22Rv1 (cell line): ENCODE measurements around the gene HIGD1A.
A peak's percentile ranks its signal among the peaks of the same experiment; 100 is the strongest.

Source experiments
- H3K27ac ChIP-seq: fragments of 450-650 bp; 2 replicates; pipeline ENCODE4 v1.5.1; 2017
- ZFX ChIP-seq: fragments of 450-650 bp; IDR thresholded peaks from 2 replicates; pipeline ENCODE4 v1.6.1; 2017; ENCODE audit warnings: antibody characterized with exemption, borderline replicate concordance
- TF ChIP-seq, protein P1 (sequence below): fragments of 450-650 bp; IDR thresholded peaks from 2 replicates; pipeline ENCODE4 v1.5.1; 2017; ENCODE audit warnings: mild to moderate bottlenecking

The HIGD1A gene

DNA sequence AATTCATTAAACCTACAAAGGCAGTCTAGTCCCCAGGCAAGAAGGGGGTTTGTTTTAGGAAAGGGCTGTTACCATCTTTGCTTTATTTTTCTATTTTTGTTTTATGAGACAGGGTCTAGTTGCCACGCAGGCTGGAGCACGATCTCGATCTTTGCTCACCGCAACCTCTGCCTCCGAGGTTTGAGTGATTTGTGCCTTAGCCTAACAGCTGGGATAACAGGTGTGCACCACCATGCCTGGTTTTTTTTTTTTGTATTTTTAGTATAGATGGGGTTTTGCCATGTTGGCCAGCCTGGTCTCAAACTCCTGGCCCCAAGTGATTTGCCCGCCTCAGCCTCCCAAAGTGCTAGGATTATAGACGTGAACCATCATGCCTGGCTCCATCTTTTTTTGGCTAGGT lies 4.9 kb downstream of the HIGD1A start:
- TF ChIP-seq, protein P1, sequence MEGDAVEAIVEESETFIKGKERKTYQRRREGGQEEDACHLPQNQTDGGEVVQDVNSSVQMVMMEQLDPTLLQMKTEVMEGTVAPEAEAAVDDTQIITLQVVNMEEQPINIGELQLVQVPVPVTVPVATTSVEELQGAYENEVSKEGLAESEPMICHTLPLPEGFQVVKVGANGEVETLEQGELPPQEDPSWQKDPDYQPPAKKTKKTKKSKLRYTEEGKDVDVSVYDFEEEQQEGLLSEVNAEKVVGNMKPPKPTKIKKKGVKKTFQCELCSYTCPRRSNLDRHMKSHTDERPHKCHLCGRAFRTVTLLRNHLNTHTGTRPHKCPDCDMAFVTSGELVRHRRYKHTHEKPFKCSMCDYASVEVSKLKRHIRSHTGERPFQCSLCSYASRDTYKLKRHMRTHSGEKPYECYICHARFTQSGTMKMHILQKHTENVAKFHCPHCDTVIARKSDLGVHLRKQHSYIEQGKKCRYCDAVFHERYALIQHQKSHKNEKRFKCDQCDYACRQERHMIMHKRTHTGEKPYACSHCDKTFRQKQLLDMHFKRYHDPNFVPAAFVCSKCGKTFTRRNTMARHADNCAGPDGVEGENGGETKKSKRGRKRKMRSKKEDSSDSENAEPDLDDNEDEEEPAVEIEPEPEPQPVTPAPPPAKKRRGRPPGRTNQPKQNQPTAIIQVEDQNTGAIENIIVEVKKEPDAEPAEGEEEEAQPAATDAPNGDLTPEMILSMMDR, result no peak
- no peak for TF ChIP-seq ZFX
- H3K27ac ChIP-seq, result no peak overlapping the region

DNA sequence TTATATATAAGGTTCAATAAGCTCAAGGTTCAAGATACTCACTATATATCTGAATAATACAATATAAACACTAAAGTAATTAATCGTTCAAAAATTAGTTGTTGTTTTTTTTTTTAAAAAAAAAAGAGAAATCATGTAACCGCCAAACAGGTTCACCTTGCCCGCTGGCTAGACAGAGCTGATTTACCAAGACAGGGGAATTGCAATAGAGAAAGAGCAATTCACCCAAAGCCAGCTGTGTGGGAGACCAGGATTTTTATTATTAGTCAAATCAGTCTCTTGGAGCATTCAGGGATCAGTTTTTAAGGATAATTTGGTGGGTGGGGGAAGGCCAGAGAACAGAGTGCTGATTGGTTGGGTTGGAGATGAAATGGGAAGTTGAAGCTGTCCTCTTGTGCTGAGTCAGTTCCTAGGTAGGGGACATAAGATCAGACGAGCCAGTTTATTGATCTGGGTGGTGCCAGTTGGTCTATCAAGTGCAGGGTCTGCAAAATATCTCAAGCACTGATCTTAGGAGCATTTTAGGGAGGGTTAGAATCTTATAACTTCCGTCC lies 7.9 kb downstream of the HIGD1A start:
- no peak overlapping the region for H3K27ac ChIP-seq
- no peak for TF ChIP-seq ZFX
- TF ChIP-seq, protein P1, result no peak

DNA sequence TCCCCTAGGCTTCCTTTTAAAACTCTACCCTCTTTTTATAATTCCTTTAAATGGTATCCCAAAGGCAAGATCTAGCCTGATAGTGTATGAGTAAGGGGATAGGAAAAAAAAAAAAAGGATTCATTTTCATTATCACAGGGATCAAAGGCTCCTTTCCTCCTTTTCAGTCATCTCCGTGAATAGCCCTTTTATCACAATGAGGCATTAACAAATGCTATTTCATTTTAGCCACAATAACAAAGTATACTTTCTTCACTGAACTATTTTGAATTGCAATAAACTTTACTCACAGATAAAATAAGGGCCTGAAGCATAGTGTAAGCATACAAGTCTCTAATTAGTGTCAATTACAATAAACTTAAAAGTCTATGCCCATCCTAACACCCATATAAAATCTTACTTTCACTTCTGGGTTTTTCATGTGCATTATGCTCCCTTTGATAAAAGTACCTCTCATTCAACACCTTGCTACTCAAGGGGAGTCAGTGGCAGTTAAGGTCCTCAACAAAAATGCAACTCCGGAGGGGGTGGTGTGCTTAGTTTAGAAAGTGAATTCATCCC lies 8.6 kb downstream of the HIGD1A start:
- TF ChIP-seq, protein P1, result no peak
- TF ChIP-seq ZFX, result no peak
- no peak overlapping the region for H3K27ac ChIP-seq

DNA sequence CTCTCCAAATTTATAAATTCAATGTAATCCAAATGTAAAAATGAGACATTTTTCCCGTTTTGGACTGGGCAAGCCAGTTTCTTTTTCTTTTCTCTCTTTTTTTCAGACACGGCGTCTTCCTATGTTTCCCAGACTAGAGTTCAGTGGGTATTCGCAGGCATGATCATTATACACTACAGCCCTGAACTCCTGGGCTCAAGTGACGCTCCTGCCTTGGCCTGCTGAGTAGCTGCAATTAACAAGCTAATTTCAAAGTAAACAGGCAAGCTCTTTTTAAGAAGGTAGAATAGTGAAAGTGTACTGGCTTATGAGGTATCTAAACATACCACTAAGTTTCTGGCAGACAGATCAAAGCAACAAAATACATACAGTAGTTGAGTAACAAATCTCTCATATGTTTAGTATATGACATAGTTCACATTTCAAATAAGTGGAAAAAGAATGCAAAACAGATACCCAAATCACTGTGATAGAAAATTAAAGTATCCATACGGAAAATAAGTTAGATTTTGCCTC lies 13.5 kb downstream of the HIGD1A start:
- TF ChIP-seq ZFX, result no peak
- TF ChIP-seq, protein P1, result no peak
- no peak overlapping the region for H3K27ac ChIP-seq

DNA sequence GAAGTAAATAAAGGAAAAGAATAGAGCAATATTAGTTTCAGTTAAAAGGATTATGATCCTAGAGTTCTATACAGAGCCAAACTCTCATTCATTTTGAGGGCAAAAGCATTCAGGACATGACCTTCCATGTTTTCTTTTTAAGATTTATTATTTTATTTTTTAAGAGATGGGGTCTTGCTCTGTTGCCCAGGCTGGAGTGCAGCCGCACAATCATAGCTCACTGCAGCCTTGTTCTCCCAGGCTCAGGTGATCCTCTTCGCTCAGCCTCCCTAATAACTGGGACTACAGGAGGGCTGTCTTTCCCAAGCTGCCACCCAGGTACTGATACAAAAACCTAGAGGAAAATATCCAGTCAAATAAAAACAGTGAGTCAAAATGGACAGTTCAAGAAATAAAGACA lies 17.7 kb downstream of the HIGD1A start:
- H3K27ac ChIP-seq, result no peak overlapping the region

DNA sequence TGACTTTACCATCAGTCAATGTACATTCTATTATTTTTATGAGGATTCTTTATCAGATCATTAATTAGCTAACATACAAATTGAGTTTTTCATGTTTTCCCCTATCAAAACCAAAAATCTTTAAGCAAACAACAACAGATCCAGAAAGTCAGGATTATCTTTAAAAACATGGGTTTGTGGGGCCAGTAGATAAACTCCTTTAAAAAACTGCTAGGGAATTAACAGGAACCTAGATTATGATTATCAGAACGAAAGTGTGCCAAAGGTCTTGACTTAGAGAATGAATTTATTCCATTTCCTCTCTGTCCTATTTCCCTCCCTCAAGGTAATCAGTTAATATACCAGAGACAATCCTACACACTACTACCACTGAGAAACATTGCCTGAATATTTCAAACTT lies 18.1 kb downstream of the HIGD1A start:
- no peak for TF ChIP-seq ZFX
- TF ChIP-seq, protein P1, result no peak
- H3K27ac ChIP-seq, result no peak overlapping the region

More for the DNA sequence above, 17.7 kb downstream of the HIGD1A start:
- TF ChIP-seq, protein P1, result no peak
- no peak for TF ChIP-seq ZFX

DNA sequence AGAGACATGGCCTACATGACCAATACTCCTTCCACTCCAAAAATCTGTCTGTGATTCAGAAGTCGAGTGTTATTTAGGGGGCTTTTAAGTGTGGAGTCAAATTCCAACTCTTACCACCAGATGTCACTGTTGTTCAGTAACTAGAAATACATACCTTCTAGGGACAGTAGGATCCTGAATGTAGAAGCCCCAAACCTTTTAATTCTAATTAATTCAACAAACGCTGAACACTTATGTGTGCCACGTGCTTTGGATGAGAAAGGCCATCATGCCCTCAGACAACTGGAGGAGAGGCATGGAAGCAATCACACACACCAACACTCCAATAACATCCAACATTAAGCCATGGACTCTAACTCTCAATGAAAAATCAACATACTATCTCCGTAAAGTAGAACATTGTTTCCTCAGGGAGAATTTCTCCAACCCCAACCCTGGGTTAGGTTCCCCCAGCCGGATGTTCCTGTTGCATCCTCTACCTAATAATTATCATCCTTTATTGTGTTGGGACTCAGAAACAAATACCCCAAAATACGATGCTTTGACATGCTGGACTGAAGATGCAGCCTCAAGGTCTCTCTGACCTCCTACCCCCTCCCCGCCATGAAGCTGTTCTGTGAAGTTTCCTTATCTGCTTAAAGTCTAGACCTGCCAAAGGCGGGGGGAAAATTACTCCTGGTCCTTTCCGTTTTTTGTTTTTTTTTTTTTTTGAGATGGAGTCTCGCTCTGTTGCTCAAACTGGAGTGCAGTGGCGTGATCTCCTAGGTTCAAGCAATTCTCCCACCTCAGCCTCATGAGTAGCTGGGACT lies 23.2 kb downstream of the HIGD1A start:
- no peak for TF ChIP-seq ZFX
- TF ChIP-seq, protein P1, result peak; percentile 82
- no peak overlapping the region for H3K27ac ChIP-seq
